ENCODE results near the gene SAC3D1.

GRCh38 chr11:65032216-65032615, 8.8 kb upstream of the SAC3D1 start:
- TF ChIP-seq, protein P1, sequence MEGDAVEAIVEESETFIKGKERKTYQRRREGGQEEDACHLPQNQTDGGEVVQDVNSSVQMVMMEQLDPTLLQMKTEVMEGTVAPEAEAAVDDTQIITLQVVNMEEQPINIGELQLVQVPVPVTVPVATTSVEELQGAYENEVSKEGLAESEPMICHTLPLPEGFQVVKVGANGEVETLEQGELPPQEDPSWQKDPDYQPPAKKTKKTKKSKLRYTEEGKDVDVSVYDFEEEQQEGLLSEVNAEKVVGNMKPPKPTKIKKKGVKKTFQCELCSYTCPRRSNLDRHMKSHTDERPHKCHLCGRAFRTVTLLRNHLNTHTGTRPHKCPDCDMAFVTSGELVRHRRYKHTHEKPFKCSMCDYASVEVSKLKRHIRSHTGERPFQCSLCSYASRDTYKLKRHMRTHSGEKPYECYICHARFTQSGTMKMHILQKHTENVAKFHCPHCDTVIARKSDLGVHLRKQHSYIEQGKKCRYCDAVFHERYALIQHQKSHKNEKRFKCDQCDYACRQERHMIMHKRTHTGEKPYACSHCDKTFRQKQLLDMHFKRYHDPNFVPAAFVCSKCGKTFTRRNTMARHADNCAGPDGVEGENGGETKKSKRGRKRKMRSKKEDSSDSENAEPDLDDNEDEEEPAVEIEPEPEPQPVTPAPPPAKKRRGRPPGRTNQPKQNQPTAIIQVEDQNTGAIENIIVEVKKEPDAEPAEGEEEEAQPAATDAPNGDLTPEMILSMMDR (IDR thresholded peaks at IDR 0.05): no peak
- no peak for TF ChIP-seq SIN3A (IDR thresholded peaks at IDR 0.05; ENCODE audit: borderline replicate concordance, insufficient read depth, low read depth, low read length)
- no peak for TF ChIP-seq POLR2AphosphoS5 (IDR thresholded peaks at IDR 0.05; ENCODE audit: low read depth, low read length)
- TF ChIP-seq REST (IDR thresholded peaks at IDR 0.05; ENCODE audit: insufficient read depth in 1 of 2, low read depth in 2 of 2, low read length in 1 of 2): no peak

Data from Panc1 (cell line).